Measurements from ENCODE around the gene PDGFD.

DNA sequence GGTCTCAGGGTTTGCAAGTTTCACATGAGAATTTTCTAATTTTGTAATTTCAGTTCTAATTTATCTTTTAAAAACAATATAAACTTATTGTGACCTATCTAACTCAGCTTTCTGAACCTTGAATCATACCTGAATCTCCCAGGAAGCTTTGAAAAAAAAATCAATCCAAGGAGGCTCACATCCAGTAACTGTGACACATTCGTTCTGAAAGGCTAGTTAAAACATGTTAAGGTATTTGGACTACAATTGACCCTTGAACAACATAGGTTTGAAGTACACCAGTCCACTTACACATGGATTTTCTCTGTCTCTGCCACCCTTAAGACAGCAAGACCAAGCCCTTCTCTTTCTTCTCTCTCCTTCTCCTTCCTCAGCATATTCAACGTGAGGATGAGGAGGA, 87.5 kb downstream of the PDGFD start:
- TF ChIP-seq CTCF (IDR thresholded peaks at IDR 0.05) = no peak
- no peak for TF ChIP-seq EZH2 (IDR thresholded peaks at IDR 0.05; ENCODE audit: borderline replicate concordance, insufficient read depth, low read depth, low read length, poor library complexity, severe bottlenecking)

Data from B cell (primary cell).